GM12801 (cell line): ENCODE measurements around the gene KMT2B.

ENCODE experiments used
- CTCF ChIP-seq: IDR thresholded peaks from one replicate; pipeline ENCODE4 v1.5.1; 2011; ENCODE audit warnings: control low read depth; ENCODE audit not compliant: insufficient read length; ENCODE audit errors: extremely low read depth

KMT2B gene

GRCh38 chr19:35760711-35761349, 43.0 kb downstream of the KMT2B start:
- TF ChIP-seq CTCF, result no peak

DNA sequence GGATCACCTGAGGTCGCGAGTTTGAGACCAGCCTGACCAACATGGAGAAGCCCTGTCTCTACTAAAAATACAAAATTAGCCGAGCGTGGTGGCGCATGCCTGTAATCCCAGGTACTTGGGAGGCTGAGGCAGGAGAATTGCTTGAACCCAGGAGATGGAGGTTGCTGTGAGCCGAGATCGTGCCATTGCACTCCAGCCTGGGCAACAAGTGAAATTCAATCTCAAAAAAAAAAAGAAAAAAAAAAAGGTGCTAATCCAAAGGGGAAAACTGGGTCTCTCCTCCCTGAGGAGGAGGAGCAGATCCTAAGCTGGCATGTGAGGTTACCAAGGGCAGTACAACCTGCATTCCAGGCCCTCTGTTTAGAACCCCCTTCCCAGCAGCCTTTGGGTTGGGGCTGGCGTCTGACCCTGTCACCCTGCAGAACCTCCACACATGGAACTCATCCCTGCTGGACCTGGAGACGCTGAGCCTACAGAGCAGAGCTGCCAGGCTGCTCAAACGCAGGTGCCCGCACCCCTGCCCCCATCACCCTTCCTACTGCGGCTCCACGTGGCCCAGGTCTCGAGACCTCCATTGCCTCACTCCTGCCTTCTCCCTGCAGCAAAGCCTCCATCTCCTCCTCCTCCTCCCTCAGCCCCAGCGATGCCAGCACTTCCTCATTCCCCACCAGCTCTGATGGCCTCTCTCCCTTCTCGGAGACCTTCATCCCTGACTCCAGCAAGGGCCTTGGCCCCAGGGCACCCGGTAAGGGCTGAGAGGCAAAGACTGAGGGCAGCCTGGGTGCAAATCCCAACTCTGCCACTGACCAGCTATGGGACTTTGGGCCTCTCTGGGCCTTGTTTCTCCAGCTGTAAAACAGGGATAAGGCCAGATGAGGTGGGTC, 46.9 kb downstream of the KMT2B start:
- TF ChIP-seq CTCF, result no peak

DNA sequence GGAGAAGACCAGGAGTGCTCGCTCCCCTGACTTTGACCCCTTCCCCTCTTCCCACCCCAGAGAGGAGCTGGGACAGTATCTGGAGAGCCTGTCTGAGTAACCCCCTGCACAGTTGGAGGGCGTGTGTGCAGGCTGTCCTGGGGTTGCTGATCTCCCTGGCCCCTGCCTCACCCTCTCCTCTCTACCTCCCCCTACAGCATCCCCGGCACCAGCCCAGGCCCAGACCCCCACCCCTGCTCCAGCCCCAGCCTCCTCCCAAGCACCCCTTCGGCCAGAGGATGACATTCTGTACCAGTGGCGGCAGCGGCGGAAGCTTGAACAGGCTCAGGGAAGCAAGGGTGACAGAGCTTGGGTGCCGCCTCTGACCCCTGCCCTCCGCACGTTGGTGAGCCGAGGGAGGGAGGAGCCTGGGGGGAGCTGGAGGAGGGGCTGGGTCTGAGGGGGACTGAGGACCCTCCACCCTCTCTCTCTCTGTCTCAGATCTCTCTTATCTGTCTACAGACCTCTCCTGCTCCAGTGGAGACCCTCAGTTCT, 48.8 kb downstream of the KMT2B start:
- no peak for TF ChIP-seq CTCF

GRCh38 chr19:35767288-35768081, 49.7 kb downstream of the KMT2B start:
- no peak for TF ChIP-seq CTCF

GRCh38 chr19:35768082-35768421, 50.2 kb downstream of the KMT2B start:
- no peak for TF ChIP-seq CTCF

GRCh38 chr19:35773020-35773806, 55.4 kb downstream of the KMT2B start:
- TF ChIP-seq CTCF, result no peak
